Activated CD4-positive, alpha-beta T cell treated with anti-CD3 and anti-CD28 coated beads, Interleukin-2, amount 50 U/mL, for 24 hours (primary cell): ENCODE measurements around the gene RHOF.
"Not testable (repeated sequence)": the region's sequence is repeated elsewhere in the genome, so short reads cannot be mapped to it uniquely, and the experiment has no call there.

Source experiments
- DNase-seq, 2 donors: peaks; one replicate each; pipeline ENCODE4 v3.0.0-alpha.2; 2020; ENCODE audit warnings: low read depth in 1 of 2, low spot score in 1 of 2

Gene RHOF

DNA sequence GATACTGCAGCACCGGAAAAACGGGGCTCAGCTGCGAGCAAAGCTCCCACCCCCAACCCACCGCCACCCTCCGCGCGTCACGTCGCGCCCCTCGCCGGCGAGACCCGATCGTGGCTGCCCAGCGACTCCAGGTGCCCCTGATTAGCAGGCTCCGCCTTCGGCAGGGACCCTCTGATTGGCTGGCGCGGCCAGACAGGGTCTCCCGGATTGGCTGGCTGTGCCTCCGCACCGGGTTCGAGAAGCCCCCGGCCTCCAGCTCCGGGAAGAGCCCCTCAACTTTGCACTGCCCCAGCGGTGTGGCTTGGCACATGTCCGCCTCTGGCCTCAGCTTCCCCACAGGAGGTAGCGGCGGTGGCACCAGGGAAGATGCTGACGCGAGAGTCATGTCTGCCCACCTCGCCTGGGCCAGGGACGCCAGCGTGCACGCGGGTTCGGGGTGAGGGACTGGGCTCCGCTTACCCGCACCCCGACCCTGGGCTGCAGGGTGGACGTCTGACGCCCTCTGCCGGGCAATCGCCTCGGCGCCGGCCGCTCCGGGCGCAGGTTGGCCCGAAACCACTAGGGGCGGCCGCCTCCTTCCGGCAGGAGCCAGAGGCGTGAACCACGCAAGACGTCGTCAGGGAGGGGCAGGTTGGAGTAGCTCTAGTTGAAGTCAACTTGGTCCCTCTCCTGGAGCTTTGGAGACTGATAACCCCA, 498 bp upstream of the RHOF start:
- DNase-seq, result peak; percentile 92

DNA sequence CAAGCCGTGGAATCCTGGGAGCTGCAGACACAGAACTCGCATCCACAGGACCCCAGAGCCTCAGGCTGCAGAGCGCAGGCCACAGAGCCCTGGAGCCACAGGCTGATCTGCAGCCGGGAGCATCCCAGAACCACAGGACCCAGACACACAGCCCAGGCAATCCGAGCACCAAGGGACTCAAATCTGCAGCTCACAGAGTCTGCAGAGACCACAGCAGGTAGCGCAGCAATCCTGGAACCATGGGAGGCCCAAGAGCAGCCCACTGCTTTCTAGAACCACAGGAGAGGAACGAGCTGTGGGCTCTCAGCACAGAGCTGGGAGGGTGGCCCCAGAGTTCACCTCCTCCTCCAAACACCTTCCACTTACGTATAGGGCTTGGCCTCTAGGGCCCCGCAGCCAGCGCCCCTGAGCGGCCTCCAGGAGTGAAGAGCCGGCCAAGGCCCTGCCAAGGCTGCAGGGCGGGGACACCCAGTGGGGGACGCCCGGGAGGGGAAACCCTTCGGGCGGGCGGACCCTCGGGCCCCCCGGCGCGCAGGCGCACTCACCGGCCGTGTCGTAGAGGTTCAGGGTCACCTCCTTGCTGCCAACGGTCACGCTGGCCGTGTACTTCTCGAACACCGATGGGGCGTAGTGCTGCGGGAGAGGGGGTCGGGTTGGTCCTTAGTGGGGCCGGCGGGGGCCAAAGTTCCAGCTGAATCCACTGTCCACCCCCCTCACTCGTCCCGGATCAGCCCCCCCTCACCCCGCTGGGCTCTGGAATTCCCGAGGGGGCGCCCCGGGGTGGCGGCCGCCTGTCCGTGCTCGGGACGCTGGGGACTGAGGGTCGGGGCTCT, 665 bp downstream of the RHOF start:
- DNase-seq, result no peak

DNA sequence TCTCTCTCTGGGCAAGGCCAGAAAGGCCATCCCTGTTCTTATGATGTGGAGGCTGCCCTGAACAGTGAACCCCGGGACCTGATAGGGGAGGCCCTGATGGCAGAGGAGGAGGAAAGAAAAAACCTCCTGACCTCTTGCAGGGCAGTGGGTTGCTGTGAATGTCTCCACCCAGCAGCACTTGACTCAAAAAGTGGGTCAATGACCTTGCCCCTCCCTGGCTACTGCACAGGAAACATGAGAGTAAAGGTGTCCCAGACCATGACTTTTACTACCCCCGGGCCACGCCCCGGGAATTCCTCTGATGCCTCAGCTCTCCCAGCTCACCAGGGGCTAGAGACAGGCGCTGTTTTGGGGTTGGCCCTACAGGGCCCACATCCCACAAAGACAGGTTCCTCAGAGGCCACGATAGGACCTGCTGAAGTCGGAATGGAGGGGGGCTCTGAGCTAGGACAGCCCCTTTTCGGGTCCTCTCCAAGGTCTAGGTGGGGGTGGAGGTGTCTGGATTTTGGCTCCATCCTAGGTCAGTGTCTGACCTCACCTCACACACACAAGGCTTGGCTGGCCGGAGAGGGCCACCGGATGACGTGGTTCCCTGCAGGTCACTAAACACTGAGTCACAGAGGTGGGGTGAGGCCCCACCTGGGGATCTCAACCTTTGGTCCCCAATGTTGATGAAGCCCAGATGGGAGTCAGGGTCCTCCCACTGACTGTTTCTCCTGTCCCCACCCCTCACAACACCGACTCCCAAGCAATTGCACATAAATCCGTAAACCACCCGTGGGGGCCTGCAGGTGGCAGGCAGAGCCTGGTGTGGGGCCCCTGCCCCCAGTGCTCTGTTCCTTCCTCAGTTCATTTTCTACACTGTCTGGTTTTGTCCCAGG, 1.6 kb downstream of the RHOF start:
- DNase-seq, result no peak

DNA sequence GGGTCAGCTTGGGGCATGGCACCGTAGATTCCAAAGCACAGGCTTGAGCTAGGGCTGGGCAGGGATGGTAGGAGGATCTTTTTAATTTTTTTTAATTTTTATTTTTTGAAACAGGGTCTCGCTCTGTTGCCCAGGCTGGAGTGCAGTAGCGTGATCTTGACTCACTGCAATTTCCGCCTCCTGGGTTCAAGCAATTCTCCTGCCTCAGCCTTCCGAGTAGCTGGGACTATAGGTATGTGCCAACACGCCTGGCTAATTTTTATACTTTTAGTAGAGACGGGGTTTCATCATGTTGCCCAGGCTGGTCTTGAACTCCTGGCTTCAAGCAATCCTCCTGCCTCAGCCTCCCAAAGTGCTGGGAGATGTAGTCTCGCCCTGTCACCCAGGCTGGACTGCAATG, 2.7 kb downstream of the RHOF start:
- DNase-seq, result not testable (repeated sequence)

DNA sequence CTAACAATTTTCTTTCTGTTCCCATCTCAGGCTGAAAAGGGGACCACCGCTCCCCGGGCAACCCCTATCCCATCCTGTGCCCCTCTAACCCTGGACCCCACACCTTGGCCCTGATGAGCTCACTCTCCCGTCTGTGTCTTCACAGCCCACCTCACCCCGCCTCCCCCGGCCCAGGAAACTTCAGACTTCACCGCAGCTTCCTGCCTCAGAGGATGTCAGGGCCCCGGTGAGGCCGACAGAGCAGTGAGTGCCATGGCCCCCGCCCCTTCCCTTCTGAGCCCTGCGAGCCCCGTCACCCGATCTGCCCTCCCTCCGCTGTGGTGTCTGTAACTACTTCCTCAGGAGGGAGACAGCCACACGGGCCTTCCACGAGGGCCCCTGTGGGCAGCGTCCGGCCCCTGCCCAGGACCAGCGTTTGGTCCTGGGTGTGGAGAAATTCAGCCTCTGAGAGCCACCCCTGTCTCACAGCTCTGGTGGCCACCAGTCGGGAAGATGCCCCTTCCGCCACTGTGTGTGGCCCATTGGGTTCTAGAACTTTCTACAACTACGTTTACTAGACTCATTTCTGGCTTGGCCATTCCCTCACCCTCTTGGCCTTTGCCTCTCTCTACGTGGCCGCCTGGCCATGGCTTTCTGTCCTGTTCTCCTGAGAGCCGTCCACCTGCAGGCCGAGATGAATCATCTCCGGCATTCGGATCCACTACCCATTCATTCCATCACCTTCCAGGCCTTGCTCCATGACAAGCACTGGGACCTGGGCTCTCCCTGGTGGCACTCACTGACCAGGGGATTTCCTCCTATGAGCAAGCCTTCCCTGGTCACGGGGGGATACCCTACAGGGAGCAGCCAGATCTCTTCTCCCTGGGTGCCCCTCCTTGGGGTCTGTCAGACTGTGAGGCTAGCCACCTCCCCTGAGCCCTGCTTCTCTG, 3.4 kb downstream of the RHOF start:
- peak; percentile 73 to 86 for DNase-seq

DNA sequence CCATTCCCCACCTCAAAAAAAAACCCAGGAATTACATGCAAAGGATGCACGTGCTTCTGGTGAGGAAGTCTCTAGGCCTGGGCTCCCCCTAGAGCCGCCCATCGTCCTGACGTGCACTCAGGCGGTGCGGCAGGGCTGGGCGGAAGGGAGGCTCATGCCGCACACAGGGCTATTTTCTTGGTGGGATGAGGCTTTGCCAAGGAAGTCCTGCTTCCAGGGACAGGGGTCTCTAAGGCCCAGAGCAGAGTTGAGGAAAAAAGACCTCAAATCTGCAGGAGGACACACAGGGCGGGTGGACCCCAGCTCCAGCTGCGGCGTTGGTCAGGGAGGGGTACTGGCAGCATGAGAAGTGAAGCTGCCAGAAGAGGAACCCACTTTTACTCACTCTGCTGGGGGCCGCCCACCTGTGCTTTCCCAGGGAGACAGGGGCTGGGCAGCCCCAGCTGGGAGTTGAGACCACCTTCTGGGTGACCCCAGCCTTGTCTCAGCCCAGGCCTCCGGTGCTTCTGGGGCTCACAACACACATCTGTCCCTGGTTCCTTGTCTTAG, 4.2 kb downstream of the RHOF start:
- no peak for DNase-seq

DNA sequence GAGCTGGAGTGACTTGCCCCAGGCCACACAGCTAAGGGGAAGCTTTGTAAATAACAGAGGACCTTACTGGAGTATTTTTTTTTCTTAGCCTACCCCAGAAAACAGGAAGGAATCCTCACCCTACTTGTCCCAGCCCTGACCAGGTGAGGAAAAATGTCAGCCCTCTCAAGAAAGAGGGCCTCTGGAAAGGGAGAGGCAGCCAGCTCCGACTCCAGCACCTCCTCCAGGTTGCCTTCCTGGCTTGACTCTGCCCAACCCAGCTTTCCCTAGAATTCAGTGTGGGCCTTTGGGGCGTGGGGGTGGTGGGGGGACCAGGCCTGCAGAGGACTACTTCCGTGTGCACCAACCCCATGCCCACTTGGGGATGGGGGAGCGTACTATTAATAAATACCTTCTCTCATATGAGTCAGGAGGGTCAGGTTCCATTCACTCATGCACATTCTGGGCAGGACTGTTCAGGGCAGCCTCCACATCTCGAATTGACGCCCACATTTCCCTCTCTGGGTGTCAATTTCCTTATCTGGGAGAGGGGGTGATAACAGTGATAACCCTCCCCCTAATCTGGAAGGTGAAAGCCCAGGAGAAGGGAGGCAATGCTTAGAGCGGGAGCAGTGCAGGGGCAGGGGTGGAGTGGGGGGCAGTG, 5.2 kb downstream of the RHOF start:
- no peak for DNase-seq

DNA sequence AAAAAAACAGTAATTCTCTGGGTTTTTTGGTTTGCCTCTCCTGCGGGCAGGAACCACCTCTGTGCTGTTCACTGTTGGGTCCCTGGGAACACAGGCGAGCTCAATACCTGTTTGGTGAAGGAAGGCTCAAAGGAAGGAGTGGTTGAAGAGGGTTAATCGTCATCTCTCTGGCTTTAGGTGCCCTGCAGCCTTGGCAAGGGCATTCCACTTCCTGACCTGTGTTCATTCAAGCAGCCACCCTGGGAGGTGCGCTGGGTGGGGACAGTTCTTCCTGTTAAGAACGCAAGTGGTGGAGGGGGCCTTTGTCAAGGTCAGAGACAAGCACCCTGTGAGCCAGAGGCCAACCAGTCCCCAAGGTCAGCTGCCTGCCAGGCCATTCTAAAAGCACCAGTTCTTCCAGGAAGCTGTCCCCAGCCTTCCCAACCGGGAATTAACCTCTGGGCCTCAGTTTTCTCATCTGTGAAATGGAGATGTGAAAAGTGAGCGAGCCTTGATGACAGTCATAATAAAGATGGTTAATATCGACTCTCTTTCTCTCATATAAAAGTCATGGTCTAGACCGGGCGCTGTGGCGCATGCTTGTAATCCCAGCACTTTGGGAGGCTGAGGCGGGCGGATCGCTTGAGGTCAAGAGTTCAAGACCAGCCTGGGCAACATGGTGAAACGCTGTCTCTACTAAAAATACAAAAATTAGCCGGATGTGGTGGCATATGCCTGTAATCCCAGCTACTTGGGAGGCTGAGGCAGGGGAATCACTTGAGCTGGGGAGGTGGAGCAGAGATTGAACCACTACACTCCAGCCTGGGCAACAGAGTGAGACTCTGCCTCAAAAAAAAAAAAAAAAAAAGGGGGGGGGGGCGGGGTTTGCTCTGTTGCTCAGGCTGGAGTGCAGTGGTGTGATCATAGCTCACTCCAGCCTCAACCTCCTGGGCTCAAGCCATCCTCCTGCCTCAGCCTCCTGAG, 6.1 kb downstream of the RHOF start:
- DNase-seq, result no peak

DNA sequence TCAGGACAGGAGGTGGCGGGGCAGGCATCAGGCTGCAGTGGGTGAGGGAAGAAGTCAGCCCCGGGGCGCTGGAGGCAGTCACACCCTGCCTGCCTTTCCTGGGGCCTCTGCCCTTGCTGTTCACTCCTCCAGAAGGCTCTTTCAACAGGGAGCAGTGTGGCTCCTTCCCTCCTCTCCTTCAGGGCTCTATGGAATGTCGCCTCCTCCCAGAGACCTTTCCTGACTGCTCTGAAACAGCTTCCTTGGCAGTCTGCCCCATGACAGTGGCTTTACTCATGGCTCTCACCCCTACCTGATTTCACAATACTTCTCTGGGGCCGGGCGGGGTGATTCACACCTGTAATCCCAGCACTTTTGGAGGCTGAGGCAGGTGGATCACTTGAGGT, 7.1 kb downstream of the RHOF start:
- DNase-seq, result no peak

DNA sequence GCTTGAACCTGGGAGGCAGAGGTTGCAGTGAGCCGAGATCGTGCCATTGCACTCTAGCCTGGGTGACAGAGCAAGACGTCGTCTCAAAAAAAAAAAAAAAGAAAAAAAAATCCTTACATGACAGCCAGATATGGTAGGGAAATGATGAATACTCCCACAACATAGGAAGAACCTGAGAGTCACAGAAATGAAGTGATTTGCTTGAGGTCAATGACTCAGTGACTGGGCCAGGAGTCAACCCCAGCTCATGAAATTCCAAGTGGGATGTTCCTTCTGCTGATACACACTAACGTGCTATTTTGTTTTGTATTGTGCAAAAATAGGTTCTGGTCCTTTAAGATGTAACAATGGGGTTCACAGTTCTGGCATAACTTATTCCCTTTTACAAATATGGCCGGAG, 9.0 kb downstream of the RHOF start:
- DNase-seq, result no peak

DNA sequence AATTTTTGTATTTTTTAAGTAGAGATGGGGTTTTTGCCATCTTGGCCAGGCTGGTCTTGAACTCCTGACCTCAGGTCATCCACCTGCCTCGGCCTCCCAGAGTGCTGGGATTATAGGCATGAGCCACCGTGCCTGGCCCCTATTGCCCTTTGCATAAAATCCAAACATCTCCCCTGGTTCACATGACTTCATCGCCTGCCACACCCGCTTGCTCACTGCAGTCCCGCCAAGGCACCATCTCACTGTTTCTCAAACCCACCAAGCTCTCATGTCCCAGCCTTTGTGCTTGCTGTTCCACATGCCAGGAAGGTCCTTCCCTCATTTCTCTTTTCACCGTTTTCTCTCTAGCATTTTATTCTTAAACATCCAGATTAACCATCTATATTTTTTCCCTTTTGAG, 9.7 kb downstream of the RHOF start:
- no peak for DNase-seq

DNA sequence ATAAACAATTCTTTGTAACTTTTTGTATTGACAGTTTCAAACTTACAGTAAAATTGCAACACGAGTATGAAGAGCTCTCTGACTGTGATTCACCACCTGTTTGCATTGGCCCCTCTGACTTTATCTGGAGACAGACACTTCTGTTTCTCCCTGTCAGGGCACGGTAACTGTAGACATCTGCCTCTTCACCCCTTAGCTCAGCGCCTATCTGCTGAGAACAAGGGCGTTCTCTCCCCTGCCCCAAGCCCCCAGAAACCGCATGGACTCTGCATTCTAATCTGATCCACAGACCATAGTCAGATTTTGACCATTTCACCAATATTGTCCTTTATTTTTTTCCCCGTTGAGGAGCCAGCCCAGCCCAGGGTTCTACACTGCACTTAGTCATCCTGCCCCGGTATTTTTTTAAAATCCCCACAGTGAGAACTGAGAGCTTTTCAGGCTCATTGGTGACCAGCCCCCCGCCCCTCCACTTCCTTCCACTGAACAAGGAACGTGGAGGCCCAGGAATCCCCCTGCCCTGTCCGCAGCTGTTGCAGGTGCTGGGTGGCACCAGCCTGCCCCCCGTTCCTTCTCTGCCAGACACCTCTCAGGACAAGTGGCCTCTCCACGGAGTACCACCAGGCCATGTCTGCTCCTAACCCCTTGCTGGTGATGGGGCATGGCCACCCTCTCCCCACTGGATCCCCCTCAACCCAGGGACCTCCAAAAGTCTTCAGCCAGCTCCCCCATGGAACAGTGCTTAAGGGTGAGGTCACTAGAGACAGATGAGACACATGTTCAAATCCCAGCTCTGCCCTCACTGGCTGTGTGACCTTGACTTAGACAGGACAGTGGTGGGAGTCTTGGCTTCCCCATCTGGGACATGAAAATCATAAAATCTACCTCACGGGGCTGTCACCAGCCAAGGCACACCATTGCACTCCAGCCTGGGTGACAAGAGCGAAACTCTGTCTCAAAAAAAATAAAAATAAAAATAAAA, 11.2 kb downstream of the RHOF start:
- DNase-seq, result no peak

DNA sequence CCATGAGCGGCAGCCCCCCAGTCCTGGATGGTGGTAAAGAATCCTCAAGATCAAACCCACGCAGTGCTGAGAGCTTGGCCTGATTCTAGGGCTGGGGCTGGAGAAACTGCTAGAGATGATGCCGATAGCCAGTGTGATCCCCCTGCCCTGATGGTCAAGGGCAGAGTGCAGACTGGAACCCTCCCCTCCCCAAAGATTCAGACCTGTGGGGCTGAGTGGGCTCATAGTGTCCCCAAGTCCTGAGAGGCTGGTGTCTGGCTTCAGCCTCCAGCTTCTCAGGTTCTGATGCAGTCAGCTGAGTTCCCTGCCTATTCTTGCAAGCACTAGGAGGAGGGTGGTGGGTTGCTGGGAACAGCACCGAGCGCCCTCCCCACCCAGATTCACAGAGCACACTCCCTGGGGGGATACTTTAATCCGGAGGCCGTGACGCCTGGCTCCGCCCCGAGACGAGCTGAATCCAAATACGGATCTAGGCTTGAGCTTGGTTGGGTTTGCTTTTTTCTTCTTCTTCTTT, 11.9 kb downstream of the RHOF start:
- DNase-seq, result no peak

DNA sequence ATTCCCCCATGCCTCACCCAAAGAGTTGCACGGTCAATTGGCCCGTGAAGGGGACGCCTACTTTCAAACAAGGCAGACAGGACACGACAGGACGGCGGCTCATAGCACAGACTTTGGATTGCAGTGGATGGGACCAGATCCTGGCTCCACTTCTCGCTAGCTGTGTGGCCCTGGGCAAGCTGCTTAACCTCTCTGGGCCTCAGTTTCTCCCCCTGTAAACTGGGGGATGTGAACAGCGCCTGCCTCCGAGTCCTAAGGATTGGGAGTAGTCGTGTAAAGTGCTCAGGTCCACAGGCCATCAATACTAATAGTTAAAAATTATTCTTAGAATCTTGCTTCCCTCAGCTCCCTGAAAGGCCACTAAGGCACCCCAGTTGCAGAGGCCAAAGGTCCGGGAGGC, 13.1 kb downstream of the RHOF start:
- DNase-seq, result no peak

DNA sequence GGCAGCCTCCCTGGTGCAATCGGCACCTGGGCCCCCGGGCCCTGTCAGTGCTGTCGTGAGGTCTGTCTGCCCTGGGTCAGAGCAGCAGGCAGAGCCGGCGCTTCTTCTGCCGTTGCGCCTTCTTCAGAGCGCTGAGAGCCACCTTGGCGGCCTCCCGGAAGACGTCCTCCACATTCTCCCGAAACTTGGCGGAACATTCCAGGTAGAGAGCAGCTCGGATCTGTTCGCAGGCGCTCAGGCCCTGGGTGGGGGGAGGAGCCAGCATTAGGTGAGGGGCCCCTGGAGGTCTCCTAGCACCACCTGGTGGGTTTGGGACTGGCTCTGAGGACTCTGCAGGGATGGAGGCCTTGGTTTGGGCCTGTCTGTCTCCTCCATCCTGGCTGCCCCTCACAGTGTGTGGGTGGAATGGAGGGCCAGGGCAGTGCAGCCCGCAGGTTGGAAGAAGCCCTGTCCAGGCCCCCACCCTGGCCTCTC, 14.0 kb downstream of the RHOF start:
- no peak for DNase-seq

DNA sequence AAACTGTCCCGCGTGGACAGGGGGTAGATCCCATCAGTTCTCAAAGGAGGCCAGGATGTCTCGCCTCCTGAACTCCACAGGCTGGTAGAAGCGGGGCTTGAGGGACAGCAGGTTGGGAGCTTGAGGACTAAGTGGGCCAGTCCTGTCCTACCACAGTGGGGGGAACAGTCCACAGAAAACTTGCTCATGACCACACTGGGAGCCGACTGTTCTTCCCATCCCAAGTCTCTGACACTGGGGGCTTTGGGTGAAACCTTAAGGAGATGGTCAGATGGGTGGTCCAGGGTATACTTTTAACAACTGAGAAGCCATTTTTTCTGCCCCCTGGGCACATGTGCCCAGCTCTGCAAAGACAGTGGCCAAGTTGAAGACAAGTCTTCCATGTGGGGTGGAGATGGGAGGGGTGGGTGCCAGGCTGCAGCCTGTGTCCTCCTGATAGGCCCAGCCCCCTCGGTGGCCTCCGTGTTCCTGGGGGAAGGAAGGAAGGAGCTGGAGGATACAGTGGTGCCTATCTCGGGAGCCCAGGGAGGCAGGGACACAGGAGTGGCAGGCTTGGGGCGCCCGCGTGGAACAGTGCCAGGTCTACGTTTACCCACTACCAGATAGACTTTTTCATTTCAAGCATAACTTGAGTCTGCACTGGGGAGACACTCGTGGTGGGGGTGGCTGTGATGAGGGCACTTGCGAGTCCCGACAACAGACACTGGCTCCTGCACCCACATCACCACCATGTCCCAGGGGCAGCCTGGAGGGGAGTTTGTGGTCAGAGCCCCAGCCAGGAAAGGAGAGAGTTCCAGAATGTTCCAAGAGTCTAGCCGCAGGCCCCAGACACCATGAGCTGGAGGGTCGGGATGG, 14.7 kb downstream of the RHOF start:
- no peak for DNase-seq
